G401.6 (cell line): Measurements from ENCODE around the gene DDX47.
"Not testable (repeated sequence)": the region's sequence is repeated elsewhere in the genome, so short reads cannot be mapped to it uniquely, and the experiment has no call there.

ENCODE experiments used
- FAIRE-seq: peaks from 2 replicates; lab custom pipeline; 2012; peaks lifted over from hg19 to GRCh38; lab: Jason Lieb, UNC

Gene DDX47

GRCh38 chr12:12823300-12823699 lies 10.2 kb downstream of the DDX47 start:
- FAIRE-seq: no peak

GRCh38 chr12:12823811-12824210 lies 10.7 kb downstream of the DDX47 start:
- FAIRE-seq: no peak

- peak; percentile 76 for FAIRE-seq
Measured at GRCh38 chr12:12835378-12836146, 22.4 kb downstream of the DDX47 start.

GRCh38 chr12:12836571-12836970 lies 23.4 kb downstream of the DDX47 start:
- peak; percentile 19 for FAIRE-seq

- peak; percentile 96 for FAIRE-seq
Measured at GRCh38 chr12:12837025-12837812, 24.1 kb downstream of the DDX47 start.

- no peak for FAIRE-seq
Measured at GRCh38 chr12:12837813-12838153, 24.6 kb downstream of the DDX47 start.

GRCh38 chr12:12839003-12839395 lies 25.9 kb downstream of the DDX47 start:
- FAIRE-seq: no peak

- FAIRE-seq: not testable (repeated sequence)
Measured at GRCh38 chr12:12839439-12839838, 26.3 kb downstream of the DDX47 start.

GRCh38 chr12:12839873-12840579 lies 26.9 kb downstream of the DDX47 start:
- no peak for FAIRE-seq

- FAIRE-seq: no peak
Measured at GRCh38 chr12:12840580-12840899, 27.4 kb downstream of the DDX47 start.

- not testable (repeated sequence) for FAIRE-seq
Measured at GRCh38 chr12:12841428-12841827, 28.3 kb downstream of the DDX47 start.

GRCh38 chr12:12845794-12846243 lies 32.7 kb downstream of the DDX47 start:
- no peak for FAIRE-seq

GRCh38 chr12:12846780-12847179 lies 33.6 kb downstream of the DDX47 start:
- FAIRE-seq: not testable (repeated sequence)

- no peak for FAIRE-seq
Measured at GRCh38 chr12:12853435-12853834, 40.3 kb downstream of the DDX47 start.

GRCh38 chr12:12859690-12860089 lies 46.5 kb downstream of the DDX47 start:
- FAIRE-seq: no peak

- FAIRE-seq: no peak
Measured at GRCh38 chr12:12864243-12864642, 51.1 kb downstream of the DDX47 start.

- peak; percentile 53 for FAIRE-seq
Measured at GRCh38 chr12:12868477-12869235, 55.5 kb downstream of the DDX47 start.

GRCh38 chr12:12870465-12870864 lies 57.3 kb downstream of the DDX47 start:
- peak; percentile 99 for FAIRE-seq

GRCh38 chr12:12871587-12872138 lies 58.5 kb downstream of the DDX47 start:
- no peak for FAIRE-seq

- FAIRE-seq: peak; percentile 100
Measured at GRCh38 chr12:12872139-12872933, 59.2 kb downstream of the DDX47 start.

GRCh38 chr12:12872934-12873275 lies 59.8 kb downstream of the DDX47 start:
- no peak for FAIRE-seq
